ENCODE data around the gene NHSL1. TPM values are rescaled to one million over a fixed set of nuclear protein-coding genes. Genes with fewer than 3 reads are reported as not detected.

The NHSL1 gene
- total RNA-seq, 2 donors from 2014 or later, result 2.1 to 10.7 TPM

DNA sequence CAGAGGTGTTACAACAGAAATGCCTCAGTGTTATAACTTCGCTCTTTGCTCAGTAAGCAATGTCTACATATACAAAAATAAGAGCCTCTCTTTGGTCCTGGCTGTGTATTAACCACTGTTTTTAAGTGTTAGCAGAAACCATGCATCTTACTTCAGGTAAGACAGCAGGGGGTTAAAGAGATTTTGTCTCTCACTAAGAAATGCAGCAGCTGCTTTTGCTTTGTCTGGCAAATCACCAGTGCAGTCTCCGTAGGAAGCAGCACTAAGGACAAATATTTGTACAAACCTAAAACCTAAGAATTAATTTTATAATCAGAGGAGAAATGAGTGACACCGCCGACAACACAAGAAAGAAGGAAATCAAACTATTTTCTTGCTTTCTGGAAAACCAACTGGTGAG, 120.8 kb downstream of the NHSL1 start:
- no peaks in the 10 kb centered on the region for H3K9me3 ChIP-seq
- no peak overlapping the region for H3K27ac ChIP-seq
- DNase-seq (ENCODE audit: low spot score), result no peak
- no peaks in the 10 kb centered on the region for H3K27me3 ChIP-seq (replicated peaks; ENCODE audit: insufficient read depth)
- H3K4me1 ChIP-seq (replicated peaks), result no peaks in the 10 kb centered on the region
- TF ChIP-seq CTCF (IDR thresholded peaks at IDR 0.05) (no peak), POLR2AphosphoS5 (IDR thresholded peaks at IDR 0.05) (no peak), POLR2A (IDR thresholded peaks at IDR 0.05) (no peak)
- intact Hi-C loops (cut with DNase I), result no loop called here
- no peaks in the 10 kb centered on the region for H3K36me3 ChIP-seq
- WGBS, result 44% methylated on average over 4 of the region's 4 CpGs
- no peak overlapping the region for H3K4me3 ChIP-seq

DNA sequence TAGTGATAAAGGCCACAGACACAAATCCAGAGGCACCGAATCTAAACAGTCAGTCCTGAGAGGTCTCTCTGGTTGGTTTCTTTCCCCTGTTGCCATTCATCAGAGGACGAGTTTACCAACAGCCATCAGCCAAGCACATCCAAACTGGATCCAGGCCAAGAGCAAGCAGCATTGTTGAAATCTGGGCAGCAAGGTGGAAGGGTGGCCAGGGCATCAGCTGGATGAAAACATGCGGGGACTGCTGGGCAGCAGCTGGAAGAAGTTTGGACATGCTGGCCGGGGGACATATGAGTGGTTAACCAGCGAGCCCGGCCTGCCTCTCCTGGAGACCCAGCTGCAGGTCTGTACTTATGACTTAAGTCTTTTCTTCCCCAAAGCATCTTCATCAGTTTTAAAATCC, 121.5 kb downstream of the NHSL1 start, which contains the start of gene SMIM28:
Gene SMIM28, plus strand, starts transcription at position 62 of the 400 bp plus-strand sequence. Its CDS starts 168 bp downstream, at position 230.
- DNase-seq (ENCODE audit: low spot score), result no peak
- no peaks in the 10 kb centered on the region for H3K9me3 ChIP-seq
- no peak within 1 kb of the TSS for H3K4me3 ChIP-seq
- 79% methylated on average over 6 of the region's 6 CpGs for WGBS
- no peak for TF ChIP-seq POLR2A (IDR thresholded peaks at IDR 0.05)
- TF ChIP-seq POLR2AphosphoS5 (IDR thresholded peaks at IDR 0.05), result no peak
- no peak for TF ChIP-seq CTCF (IDR thresholded peaks at IDR 0.05)
- intact Hi-C loops (cut with DNase I), result no loop called here
- H3K4me1 ChIP-seq (replicated peaks), result no peaks in the 10 kb centered on the region
- no peak within 1 kb of the TSS for H3K27ac ChIP-seq
- H3K27me3 ChIP-seq (replicated peaks; ENCODE audit: insufficient read depth), result no peaks in the 10 kb centered on the region
- no peaks in the 10 kb centered on the region for H3K36me3 ChIP-seq

DNA sequence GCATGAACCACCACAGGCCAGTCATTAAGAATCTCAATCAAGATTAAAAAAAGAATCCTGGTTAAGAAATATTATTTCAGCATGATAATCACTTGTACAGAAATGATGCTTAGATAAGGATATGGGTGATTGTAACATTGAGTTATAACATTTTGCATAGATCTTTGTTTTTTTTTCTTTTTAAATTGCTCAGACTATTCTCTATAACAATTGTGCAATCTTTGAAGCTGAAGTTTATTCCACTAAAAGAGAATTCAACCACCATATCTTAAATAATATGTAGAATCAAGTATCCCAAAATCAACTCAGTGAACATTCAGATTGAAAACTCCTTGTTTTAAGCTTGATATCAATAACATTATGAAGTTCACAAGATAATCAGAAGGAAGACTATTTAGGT, 122.3 kb downstream of the NHSL1 start:
- Histone ChIP-seq H3K36me3 (no peaks in the 10 kb centered on the region), H3K4me3 (no peak overlapping the region), H3K9me3 (no peaks in the 10 kb centered on the region), H3K4me1 (replicated peaks) (no peaks in the 10 kb centered on the region), H3K27me3 (replicated peaks; ENCODE audit: insufficient read depth) (no peaks in the 10 kb centered on the region), H3K27ac (no peak overlapping the region)
- DNase-seq (ENCODE audit: low spot score), result no peak
- intact Hi-C loops (cut with DNase I), result no loop called here
- TF ChIP-seq CTCF (IDR thresholded peaks at IDR 0.05) (no peak), POLR2A (IDR thresholded peaks at IDR 0.05) (no peak), POLR2AphosphoS5 (IDR thresholded peaks at IDR 0.05) (no peak)

DNA sequence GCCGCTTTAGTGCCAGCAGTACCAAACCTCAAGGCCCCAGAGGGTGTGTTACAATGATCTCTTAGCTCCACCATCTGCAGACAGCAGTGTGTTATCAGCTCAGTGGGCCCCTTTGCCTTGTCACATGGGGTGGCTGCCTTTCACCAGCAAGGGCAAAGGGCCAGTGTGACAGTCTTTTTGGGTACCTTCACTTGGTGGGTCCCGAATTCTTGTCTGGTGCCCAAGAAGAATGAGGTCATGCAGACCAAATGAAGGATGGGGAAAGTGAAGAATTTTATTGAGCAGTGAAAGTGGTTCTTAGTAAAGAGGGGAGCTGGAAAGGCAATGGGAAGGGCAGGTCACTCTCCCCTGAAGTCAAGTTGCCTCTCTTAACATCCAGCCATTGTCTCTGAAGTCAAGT, 124.5 kb downstream of the NHSL1 start:
- Histone ChIP-seq H3K4me1 (replicated peaks) (no peaks in the 10 kb centered on the region), H3K9me3 (no peaks in the 10 kb centered on the region), H3K4me3 (no peak overlapping the region), H3K27me3 (replicated peaks; ENCODE audit: insufficient read depth) (no peaks in the 10 kb centered on the region), H3K36me3 (no peaks in the 10 kb centered on the region), H3K27ac (no peak overlapping the region)
- no peak for DNase-seq (ENCODE audit: low spot score)
- WGBS, result 94% methylated on average over 2 of the region's 2 CpGs
- no peak for TF ChIP-seq CTCF (IDR thresholded peaks at IDR 0.05)
- no peak for TF ChIP-seq POLR2A (IDR thresholded peaks at IDR 0.05)
- TF ChIP-seq POLR2AphosphoS5 (IDR thresholded peaks at IDR 0.05), result no peak
- intact Hi-C loops (cut with DNase I), result no loop called here

DNA sequence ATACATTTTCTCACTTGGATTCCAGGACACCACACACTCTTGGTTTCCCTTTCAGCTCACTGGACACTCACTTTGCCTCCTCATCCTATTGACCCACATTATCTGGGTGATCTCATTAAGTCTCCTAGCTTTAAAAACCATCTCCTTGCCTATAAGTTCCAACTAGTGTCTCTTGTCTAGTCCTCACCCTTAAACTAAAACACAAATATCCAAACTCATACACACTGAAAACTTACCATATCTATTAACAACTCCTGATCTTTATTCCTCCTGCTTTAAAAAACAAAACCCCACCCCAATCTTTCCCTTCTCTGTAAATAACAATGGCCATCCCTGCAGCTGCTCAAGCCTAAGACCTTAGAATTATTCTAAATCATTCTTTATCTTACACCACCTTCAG, 125.1 kb downstream of the NHSL1 start:
- intact Hi-C loops (cut with DNase I), result no loop called here
- no peak for DNase-seq (ENCODE audit: low spot score)
- no peak overlapping the region for H3K4me3 ChIP-seq
- H3K27me3 ChIP-seq (replicated peaks; ENCODE audit: insufficient read depth), result no peaks in the 10 kb centered on the region
- H3K4me1 ChIP-seq (replicated peaks), result no peaks in the 10 kb centered on the region
- no peak for TF ChIP-seq POLR2A (IDR thresholded peaks at IDR 0.05)
- TF ChIP-seq POLR2AphosphoS5 (IDR thresholded peaks at IDR 0.05), result no peak
- no peak for TF ChIP-seq CTCF (IDR thresholded peaks at IDR 0.05)
- no peaks in the 10 kb centered on the region for H3K9me3 ChIP-seq
- H3K36me3 ChIP-seq, result no peaks in the 10 kb centered on the region
- H3K27ac ChIP-seq, result no peak overlapping the region

Measured in prostate gland (tissue), 2 donors.